H1 (cell line): ENCODE measurements around the gene CCDC33. TPM values are rescaled to one million over a fixed set of nuclear protein-coding genes. Genes with fewer than 3 reads are reported as not detected.

ENCODE experiments used
- HDAC2 ChIP-seq, 2 experiments: fragments of 300-600 bp in 1 of 2; sonication (generic) in 1 of 2; IDR thresholded peaks; 2 replicates each; pipeline ENCODE4 v1.6.1; 2011 to 2012; ENCODE audit warnings: low read depth in 2 of 2, low read length in 2 of 2, mild to moderate bottlenecking in 2 of 2, moderate library complexity in 2 of 2, borderline replicate concordance in 1 of 2, inconsistent platforms in 1 of 2
- polyA plus RNA-seq, 7 experiments: library from polyadenylated mRNA; depleted of rRNA in 3 of 7; stranded (reverse) in 5 of 7; unstranded in 2 of 7; fragments of >200 nt in 5 of 7; fragments of 200-250 nt in 2 of 7; gene quantifications; 1 replicate in 5 of 7; 2 replicates in 1 of 7; 4 replicates in 1 of 7; pipeline versions ENCODE4 v1.2.1 to v1.2.3, GENCODE V29; 2011 to 2013; ENCODE audit warnings: missing spikeins in 2 of 7, mixed read lengths in 2 of 7
- total RNA-seq: library from RNA; stranded (reverse); fragmentation: NEBNext Ultra II Directional; extraction: Animal tissue kit (Norgen Biotek cat#: 25700); gene quantifications from 2 replicates; pipeline ENCODE4 v1.2.1, GENCODE V29; 2021

The CCDC33 gene
- total and polyA plus RNA-seq, 2 of the 8 experiments (the other 6 are each of a cell fraction or from before 2014, with no cell fraction given): 2.0 to 2.7 TPM

DNA sequence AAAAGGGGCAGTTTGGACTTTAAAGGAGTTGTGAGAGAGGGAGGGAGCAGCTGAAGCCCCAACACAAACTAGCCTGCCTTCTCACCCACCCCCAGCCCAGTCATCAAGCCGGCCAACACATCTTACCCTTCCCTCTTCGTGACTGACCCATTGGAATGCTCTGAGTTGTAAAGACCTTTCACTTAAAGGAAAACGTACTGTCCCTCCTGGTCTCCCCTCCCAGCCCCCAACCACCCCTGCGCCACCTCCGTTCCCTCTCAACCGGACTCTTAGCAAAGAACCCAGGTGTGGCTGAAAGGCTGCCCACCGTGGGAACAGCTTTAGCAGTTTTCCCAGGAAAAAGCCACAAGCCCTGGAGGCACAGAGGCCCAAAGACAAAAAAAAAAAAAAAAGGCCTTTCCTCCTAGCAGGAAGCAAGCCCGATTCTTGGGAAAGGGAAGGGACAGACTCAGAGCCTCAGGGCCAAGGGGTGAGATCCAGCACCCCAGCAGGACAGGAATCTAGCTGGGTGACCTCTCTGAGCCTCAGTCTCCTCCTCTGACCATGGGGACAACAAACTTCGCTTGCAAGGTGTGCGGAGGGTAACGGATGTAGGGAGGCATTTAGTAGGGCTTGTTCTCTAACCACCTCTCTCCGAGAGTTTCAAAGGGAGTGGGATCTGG lies 128.9 kb downstream of the CCDC33 start (continued):
- TF ChIP-seq HDAC2 (IDR thresholded peaks at IDR 0.05; ENCODE audit: borderline replicate concordance in 1 of 2, low read depth in 2 of 2, low read length in 2 of 2): no peak
